Activated B cell treated with CpG ODN at 0.5 μM for 24 hours (primary cell): Measurements from ENCODE around the gene HSP90AB1. TPM values are rescaled to one million over a fixed set of nuclear protein-coding genes. Genes with fewer than 3 reads are reported as not detected.
"Not testable (repeated sequence)": the region's sequence is repeated elsewhere in the genome, so short reads cannot be mapped to it uniquely, and the experiment has no call there.

Source experiments
- ATAC-seq: fragments of 200-7000 bp; cut with Tn5 transposase; one replicate; pipeline ENCODE4 v1.10.0; 2021; ENCODE audit warnings: low read depth, mild to moderate bottlenecking, moderate library complexity
- CTCF ChIA-PET: fragments of 350-600 bp; sonication (Branson Sonifier 250); formaldehyde crosslinking; loops from one replicate; lab custom pipeline; 2021; ENCODE audit warnings: antibody characterized with exemption; lab: Charles Lee
- POLR2A ChIA-PET: fragments of 350-600 bp; sonication (Branson Sonifier 250); formaldehyde crosslinking; loops from one replicate; lab custom pipeline; 2021; ENCODE audit warnings: antibody characterized with exemption; lab: Charles Lee
- DNase-seq: peaks from one replicate; pipeline ENCODE4 v3.0.0; 2022
- H3K27ac Mint-ChIP-seq: one replicate; pipeline ENCODE4 v1.8.0; 2020; ENCODE audit warnings: mixed read lengths
- H3K27me3 Mint-ChIP-seq: one replicate; pipeline ENCODE4 v1.8.0; 2021; ENCODE audit warnings: mixed read lengths
- H3K36me3 Mint-ChIP-seq: one replicate; pipeline ENCODE4 v1.8.0; 2021; ENCODE audit warnings: low read depth, mixed read lengths
- H3K4me1 Mint-ChIP-seq: one replicate; pipeline ENCODE4 v1.8.0; 2021; ENCODE audit warnings: mixed read lengths
- H3K4me3 Mint-ChIP-seq: one replicate; pipeline ENCODE4 v1.8.0; 2020; ENCODE audit warnings: mild to moderate bottlenecking, mixed read lengths
- H3K9me3 Mint-ChIP-seq: one replicate; pipeline ENCODE4 v1.8.0; 2020; ENCODE audit warnings: mixed read lengths
- intact Hi-C: fragments of 100-400 bp; cut with micrococcal nuclease; formaldehyde crosslinking; loops from one replicate; pipeline ENCODE4 v1.15.1; 2024
- total RNA-seq: library from RNA; stranded (reverse); gene quantifications from 2 replicates; pipeline ENCODE4 v1.2.3, GENCODE V29; 2022
- TF ChIP-seq, protein P1 (sequence below): fragments of 200-600 bp; IDR thresholded peaks from one replicate; pipeline ENCODE4 v1.8.0; 2022; ENCODE audit warnings: antibody characterized with exemption, mild to moderate bottlenecking

HSP90AB1 gene
- total RNA-seq, 1 donor from 2014 or later: 1,222 TPM

- Mint-ChIP-seq H3K27ac (no peak overlapping the region), H3K9me3 (no peaks in the 10 kb centered on the region), H3K36me3 (no peaks in the 10 kb centered on the region), H3K4me1 (peaks cover 8% of the 10 kb centered on the region), H3K27me3 (no peaks in the 10 kb centered on the region), H3K4me3 (no peak overlapping the region)
- CTCF ChIA-PET: interaction anchor here (1.4 kb wide), 1 partner anchor 39 kb away, joined by 3 read pairs; no protein-coding TSS in a partner anchor
- TF ChIP-seq, protein P1, sequence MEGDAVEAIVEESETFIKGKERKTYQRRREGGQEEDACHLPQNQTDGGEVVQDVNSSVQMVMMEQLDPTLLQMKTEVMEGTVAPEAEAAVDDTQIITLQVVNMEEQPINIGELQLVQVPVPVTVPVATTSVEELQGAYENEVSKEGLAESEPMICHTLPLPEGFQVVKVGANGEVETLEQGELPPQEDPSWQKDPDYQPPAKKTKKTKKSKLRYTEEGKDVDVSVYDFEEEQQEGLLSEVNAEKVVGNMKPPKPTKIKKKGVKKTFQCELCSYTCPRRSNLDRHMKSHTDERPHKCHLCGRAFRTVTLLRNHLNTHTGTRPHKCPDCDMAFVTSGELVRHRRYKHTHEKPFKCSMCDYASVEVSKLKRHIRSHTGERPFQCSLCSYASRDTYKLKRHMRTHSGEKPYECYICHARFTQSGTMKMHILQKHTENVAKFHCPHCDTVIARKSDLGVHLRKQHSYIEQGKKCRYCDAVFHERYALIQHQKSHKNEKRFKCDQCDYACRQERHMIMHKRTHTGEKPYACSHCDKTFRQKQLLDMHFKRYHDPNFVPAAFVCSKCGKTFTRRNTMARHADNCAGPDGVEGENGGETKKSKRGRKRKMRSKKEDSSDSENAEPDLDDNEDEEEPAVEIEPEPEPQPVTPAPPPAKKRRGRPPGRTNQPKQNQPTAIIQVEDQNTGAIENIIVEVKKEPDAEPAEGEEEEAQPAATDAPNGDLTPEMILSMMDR: no peak
- intact Hi-C loops: no loop called here
- POLR2A ChIA-PET: no interaction called here
- no peak for ATAC-seq
- DNase-seq: no peak
Observed at GRCh38 chr6:44228433-44228832, 18.5 kb upstream of the HSP90AB1 start.

- H3K27ac Mint-ChIP-seq: no peak overlapping the region
- no peak for DNase-seq
- ChIA-PET CTCF (no interaction called here), POLR2A (no interaction called here)
- no peaks in the 10 kb centered on the region for H3K27me3 Mint-ChIP-seq
- no peaks in the 10 kb centered on the region for H3K9me3 Mint-ChIP-seq
- H3K36me3 Mint-ChIP-seq: peaks cover 2% of the 10 kb centered on the region
- TF ChIP-seq, protein P1: no peak
- ATAC-seq: no peak
- intact Hi-C loops: no loop called here
- H3K4me3 Mint-ChIP-seq: no peak overlapping the region
- peaks cover 8% of the 10 kb centered on the region for H3K4me1 Mint-ChIP-seq
Observed at GRCh38 chr6:44228836-44229235, 18.1 kb upstream of the HSP90AB1 start.

DNA sequence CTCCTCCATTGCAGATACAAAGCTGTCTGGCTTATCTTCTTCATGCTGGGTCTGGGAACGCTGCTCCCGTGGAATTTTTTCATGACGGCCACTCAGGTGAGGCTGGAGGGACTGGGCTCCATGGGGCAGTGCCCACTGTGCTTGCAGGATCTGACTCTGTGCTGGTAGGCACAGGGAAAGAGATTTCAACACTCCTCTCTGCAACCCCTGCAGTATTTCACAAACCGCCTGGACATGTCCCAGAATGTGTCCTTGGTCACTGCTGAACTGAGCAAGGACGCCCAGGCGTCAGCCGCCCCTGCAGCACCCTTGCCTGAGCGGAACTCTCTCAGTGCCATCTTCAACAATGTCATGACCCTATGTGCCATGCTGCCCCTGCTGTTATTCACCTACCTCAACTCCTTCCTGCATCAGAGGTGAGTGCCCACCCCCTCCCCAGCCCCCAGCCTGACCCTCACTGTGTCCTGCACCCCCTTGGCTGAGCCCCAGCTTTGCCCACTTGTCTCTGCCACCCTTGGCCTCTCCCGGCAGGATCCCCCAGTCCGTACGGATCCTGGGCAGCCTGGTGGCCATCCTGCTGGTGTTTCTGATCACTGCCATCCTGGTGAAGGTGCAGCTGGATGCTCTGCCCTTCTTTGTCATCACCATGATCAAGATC lies 17.4 kb upstream of the HSP90AB1 start:
- TF ChIP-seq, protein P1: no peak
- Mint-ChIP-seq H3K36me3 (peaks cover 2% of the 10 kb centered on the region), H3K27ac (no peak overlapping the region), H3K9me3 (no peaks in the 10 kb centered on the region), H3K4me1 (peaks cover 2% of the 10 kb centered on the region), H3K4me3 (no peak overlapping the region), H3K27me3 (no peaks in the 10 kb centered on the region)
- intact Hi-C loops: no loop called here
- ATAC-seq: no peak
- no peak for DNase-seq
- CTCF ChIA-PET: no interaction called here
- POLR2A ChIA-PET: no interaction called here

- POLR2A ChIA-PET: no interaction called here
- TF ChIP-seq, protein P1: no peak
- no peak overlapping the region for H3K27ac Mint-ChIP-seq
- intact Hi-C loops: no loop called here
- no peaks in the 10 kb centered on the region for H3K4me1 Mint-ChIP-seq
- DNase-seq (no peak), ATAC-seq (no peak)
- no peaks in the 10 kb centered on the region for H3K27me3 Mint-ChIP-seq
- H3K9me3 Mint-ChIP-seq: no peaks in the 10 kb centered on the region
- CTCF ChIA-PET: no interaction called here
- peaks cover 2% of the 10 kb centered on the region for H3K36me3 Mint-ChIP-seq
- H3K4me3 Mint-ChIP-seq: no peak overlapping the region
Observed at GRCh38 chr6:44230034-44230675, 16.7 kb upstream of the HSP90AB1 start.

DNA sequence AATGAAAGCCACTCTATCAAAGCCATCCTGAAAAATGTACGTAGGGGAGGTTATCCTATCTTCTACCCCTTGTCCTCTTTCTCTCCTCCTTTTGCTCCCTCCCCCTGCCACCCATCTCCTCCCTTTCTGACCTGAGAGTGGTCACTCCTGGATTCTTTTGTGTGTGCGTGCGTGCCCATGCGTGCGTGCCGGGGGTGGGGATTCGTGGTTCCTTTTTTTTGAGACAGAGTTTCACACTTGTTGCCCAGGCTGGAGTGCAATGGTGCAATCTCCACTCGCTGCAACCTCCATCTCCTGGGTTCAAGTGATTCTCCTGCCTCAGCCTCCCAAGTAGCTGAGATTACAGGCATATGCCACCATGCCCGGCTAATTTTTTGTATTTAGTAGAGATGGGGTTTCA lies 15.5 kb upstream of the HSP90AB1 start:
- intact Hi-C loops: not testable (repeated sequence)

More for the DNA sequence above, 15.5 kb upstream of the HSP90AB1 start:
- H3K36me3 Mint-ChIP-seq, H3K4me3 Mint-ChIP-seq, H3K4me1 Mint-ChIP-seq, POLR2A ChIA-PET, H3K9me3 Mint-ChIP-seq, ATAC-seq, CTCF ChIA-PET, DNase-seq, H3K27ac Mint-ChIP-seq, H3K27me3 Mint-ChIP-seq: not testable (repeated sequence)
